ENCODE data around the gene ALDH4A1. TPM values are rescaled to one million over a fixed set of nuclear protein-coding genes. Genes with fewer than 3 reads are reported as not detected.

Gene ALDH4A1
- total and polyA plus RNA-seq, 9 of the 15 experiments (the other 6 are each of a cell fraction or from before 2014, with no cell fraction given) = 0.27 to 31.4 (median 16.6) TPM

DNA sequence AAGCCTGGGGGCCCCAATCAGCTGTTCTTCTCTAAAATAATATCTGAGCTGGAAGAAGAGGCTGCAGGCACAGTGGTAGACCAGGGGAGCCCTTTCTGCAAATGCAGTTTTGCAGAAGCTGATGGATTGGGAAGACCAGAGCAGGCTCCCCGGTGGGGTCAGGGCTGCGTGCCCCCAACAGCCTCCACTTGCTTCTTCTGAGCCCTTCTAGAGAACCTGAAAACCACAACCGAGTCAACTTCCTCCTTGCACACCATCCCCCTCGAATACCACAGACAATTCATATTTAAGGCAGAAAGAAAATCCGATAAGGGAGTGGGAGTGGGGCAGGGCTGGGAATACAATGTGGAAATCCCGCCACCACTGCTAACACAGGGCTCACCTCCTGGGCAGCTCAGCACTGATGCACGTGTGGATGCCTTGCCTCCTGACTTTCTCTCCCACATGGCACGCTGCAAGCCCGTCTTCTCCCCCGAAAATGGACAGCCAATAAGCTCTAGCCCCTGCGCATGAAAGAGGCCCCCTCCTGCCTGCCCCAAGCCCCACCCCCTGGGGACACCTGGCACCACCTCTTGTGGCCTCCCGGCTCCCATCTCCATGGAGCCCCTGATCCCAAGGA, 25.4 kb upstream of the ALDH4A1 start:
- H4K20me1 ChIP-seq (replicated peaks; ENCODE audit: control insufficient read depth, insufficient read depth, low read length) = peaks cover 15% of the 10 kb centered on the region; the same call in 1 of the 2 replicates
- no TSS peak for BruUV-seq (replicated peaks)
- no peak overlapping the region for H3K4me3 ChIP-seq
- POLR2A ChIA-PET = interaction anchor here (0.6 kb wide), 2 partner anchors 51 to 482 kb away, joined by 3 read pairs; no protein-coding TSS in a partner anchor
- no peak for DNase-seq (ENCODE audit: extremely low read depth in 1 of 4, low spot score in 3 of 4)
- no peak; the same call in 2 of the 3 replicates for ATAC-seq
- no peaks in the 10 kb centered on the region for H3K9me3 ChIP-seq (replicated peaks; ENCODE audit: control insufficient read depth, insufficient read depth, low read depth, low read length)
- CTCF ChIA-PET (ENCODE audit: low intra/inter-chr PET ratio) = no interaction called here
- H3K79me2 ChIP-seq (ENCODE audit: control insufficient read depth, insufficient read depth, low read length) = no peaks in the 10 kb centered on the region
- no peak overlapping the region for H2AFZ ChIP-seq (ENCODE audit: low read depth, low read length)
- peak overlapping the region in 1 of 2 experiments; percentile 43; a peak in 1 of 4 replicates for H3K9ac ChIP-seq (ENCODE audit: insufficient read depth in 1 of 2, low read depth in 2 of 2, low read length in 2 of 2)
- in situ Hi-C loops (cut with MboI) = no loop called here
- H3K4me1 ChIP-seq (replicated peaks in 1 of 2; ENCODE audit: control insufficient read depth in 2 of 2, insufficient read depth in 2 of 2, low read length in 2 of 2) = peaks cover 19 to 20% of the 10 kb centered on the region in 2 experiments; a peak in 4 of 5 replicates
- whole genome bisulfite sequencing (ENCODE audit: insufficient coverage, low coverage, missing lambda C conversion rate) = 1% methylated on average over 10 of the region's 12 CpGs
- peaks cover 27 to 82% of the 10 kb centered on the region in 2 experiments for H3K27me3 ChIP-seq (ENCODE audit: control insufficient read depth in 2 of 2, insufficient read depth in 2 of 2, low read length in 2 of 2)
- intact Hi-C loops (cut with micrococcal nuclease) = no loop called here
- H3K9me1 ChIP-seq (ENCODE audit: control insufficient read depth, insufficient read depth, low read length) = no peaks in the 10 kb centered on the region
- no peak overlapping the region for H3K27ac ChIP-seq (ENCODE audit: extremely low read depth, low read depth, low read length)
- no peak for FAIRE-seq
- no peaks in the 10 kb centered on the region for H3K36me3 ChIP-seq (ENCODE audit: control insufficient read depth, insufficient read depth, low read length)
- no peak overlapping the region for H3K4me2 ChIP-seq (ENCODE audit: insufficient read depth, low read length)
- no peak for TF ChIP-seq GABPB2 (CRISPR knock-in tag; conservative IDR thresholded peaks at IDR 0.05)
- TF ChIP-seq, protein P1, sequence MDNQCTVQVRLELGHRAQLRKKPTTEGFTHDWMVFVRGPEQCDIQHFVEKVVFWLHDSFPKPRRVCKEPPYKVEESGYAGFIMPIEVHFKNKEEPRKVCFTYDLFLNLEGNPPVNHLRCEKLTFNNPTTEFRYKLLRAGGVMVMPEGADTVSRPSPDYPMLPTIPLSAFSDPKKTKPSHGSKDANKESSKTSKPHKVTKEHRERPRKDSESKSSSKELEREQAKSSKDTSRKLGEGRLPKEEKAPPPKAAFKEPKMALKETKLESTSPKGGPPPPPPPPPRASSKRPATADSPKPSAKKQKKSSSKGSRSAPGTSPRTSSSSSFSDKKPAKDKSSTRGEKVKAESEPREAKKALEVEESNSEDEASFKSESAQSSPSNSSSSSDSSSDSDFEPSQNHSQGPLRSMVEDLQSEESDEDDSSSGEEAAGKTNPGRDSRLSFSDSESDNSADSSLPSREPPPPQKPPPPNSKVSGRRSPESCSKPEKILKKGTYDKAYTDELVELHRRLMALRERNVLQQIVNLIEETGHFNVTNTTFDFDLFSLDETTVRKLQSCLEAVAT (IDR thresholded peaks at IDR 0.05) = 0 out of 4 replicates have a peak, but pooled peaks of 1 of the 2 experiments have one; percentile 22
- peak; percentile 50 for TF ChIP-seq BHLHE40 (IDR thresholded peaks at IDR 0.05; ENCODE audit: low read length)
- TF ChIP-seq, protein P2, sequence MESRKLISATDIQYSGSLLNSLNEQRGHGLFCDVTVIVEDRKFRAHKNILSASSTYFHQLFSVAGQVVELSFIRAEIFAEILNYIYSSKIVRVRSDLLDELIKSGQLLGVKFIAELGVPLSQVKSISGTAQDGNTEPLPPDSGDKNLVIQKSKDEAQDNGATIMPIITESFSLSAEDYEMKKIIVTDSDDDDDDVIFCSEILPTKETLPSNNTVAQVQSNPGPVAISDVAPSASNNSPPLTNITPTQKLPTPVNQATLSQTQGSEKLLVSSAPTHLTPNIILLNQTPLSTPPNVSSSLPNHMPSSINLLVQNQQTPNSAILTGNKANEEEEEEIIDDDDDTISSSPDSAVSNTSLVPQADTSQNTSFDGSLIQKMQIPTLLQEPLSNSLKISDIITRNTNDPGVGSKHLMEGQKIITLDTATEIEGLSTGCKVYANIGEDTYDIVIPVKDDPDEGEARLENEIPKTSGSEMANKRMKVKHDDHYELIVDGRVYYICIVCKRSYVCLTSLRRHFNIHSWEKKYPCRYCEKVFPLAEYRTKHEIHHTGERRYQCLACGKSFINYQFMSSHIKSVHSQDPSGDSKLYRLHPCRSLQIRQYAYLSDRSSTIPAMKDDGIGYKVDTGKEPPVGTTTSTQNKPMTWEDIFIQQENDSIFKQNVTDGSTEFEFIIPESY (CRISPR knock-in tag; IDR thresholded peaks at IDR 0.05) = no peak
- no peak for TF ChIP-seq BCL6 (CRISPR knock-in tag; IDR thresholded peaks at IDR 0.05)
- peak; percentile 53; the same call in 1 of the 2 replicates for TF ChIP-seq ESRRA (IDR thresholded peaks at IDR 0.05; ENCODE audit: borderline replicate concordance, low read depth)
- TF ChIP-seq JUN (IDR thresholded peaks at IDR 0.05; ENCODE audit: borderline replicate concordance, low read depth, low read length) = no peak
- TF ChIP-seq JUN (CRISPR knock-in tag; IDR thresholded peaks at IDR 0.05; ENCODE audit: borderline replicate concordance) = no peak
- peak; percentile 30; the same call in 1 of the 2 replicates for TF ChIP-seq TEAD4 (IDR thresholded peaks at IDR 0.05; ENCODE audit: low read length)
- TF ChIP-seq TEAD4 (CRISPR knock-in tag; IDR thresholded peaks at IDR 0.05; ENCODE audit: borderline replicate concordance) = no peak
- 0 out of 4 replicates have a peak, but pooled peaks of 1 of the 2 experiments have one; percentile 6 for TF ChIP-seq RAD21 (CRISPR knock-in tag; conservative IDR thresholded peaks at IDR 0.05 in 1 of 2, IDR thresholded peaks at IDR 0.05 in 1 of 2)
- TF ChIP-seq DIDO1 (tag; IDR thresholded peaks at IDR 0.05; ENCODE audit: low read depth) = no peak
- TF ChIP-seq ZNF561 (CRISPR knock-in tag; conservative IDR thresholded peaks at IDR 0.05) = no peak
- peak; percentile 66 for TF ChIP-seq SOX6 (IDR thresholded peaks at IDR 0.05)
- no peak for TF ChIP-seq MTA2 (IDR thresholded peaks at IDR 0.05; ENCODE audit: low read depth)
- TF ChIP-seq TOE1 (IDR thresholded peaks at IDR 0.05; ENCODE audit: borderline replicate concordance) = no peak
- no peak for TF ChIP-seq TOE1 (CRISPR knock-in tag; IDR thresholded peaks at IDR 0.05; ENCODE audit: borderline replicate concordance, low read depth)
- no peak for TF ChIP-seq SMARCB1 (IDR thresholded peaks at IDR 0.05; ENCODE audit: insufficient read length, low read depth)
- no peak for TF ChIP-seq KDM1A (IDR thresholded peaks at IDR 0.05)
- no peak for TF ChIP-seq MBD2 (IDR thresholded peaks at IDR 0.05; ENCODE audit: borderline replicate concordance, low read depth)
